Measurements from ENCODE around the gene SLC51A.

Gene SLC51A

GRCh38 chr3:196193133-196193735, 23.1 kb upstream of the SLC51A start:
- no peak for TF ChIP-seq CTCF (IDR thresholded peaks at IDR 0.05; ENCODE audit: insufficient read depth, low read depth, low read length, missing control alignments)
- DNase-seq (ENCODE audit: low read depth) = no peak

GRCh38 chr3:196193736-196194541, 22.4 kb upstream of the SLC51A start:
- no peak for DNase-seq (ENCODE audit: low read depth)
- TF ChIP-seq CTCF (IDR thresholded peaks at IDR 0.05; ENCODE audit: insufficient read depth, low read depth, low read length, missing control alignments) = no peak
- no peak overlapping the region for H3K4me3 ChIP-seq (ENCODE audit: low read depth, low read length)

More at GRCh38 chr3:196193133-196193735, 23.1 kb upstream of the SLC51A start:
- H3K4me3 ChIP-seq (ENCODE audit: low read depth, low read length) = peak overlapping the region; percentile 45

GRCh38 chr3:196194542-196194915, 21.8 kb upstream of the SLC51A start:
- TF ChIP-seq CTCF (IDR thresholded peaks at IDR 0.05; ENCODE audit: insufficient read depth, low read depth, low read length, missing control alignments) = no peak
- DNase-seq (ENCODE audit: low read depth) = no peak
- H3K4me3 ChIP-seq (ENCODE audit: low read depth, low read length) = no peak overlapping the region

GRCh38 chr3:196195664-196196265, 20.6 kb upstream of the SLC51A start:
- TF ChIP-seq CTCF (IDR thresholded peaks at IDR 0.05; ENCODE audit: insufficient read depth, low read depth, low read length, missing control alignments) = no peak
- no peak overlapping the region for H3K4me3 ChIP-seq (ENCODE audit: low read depth, low read length)
- DNase-seq (ENCODE audit: low read depth) = no peak

- no peak for DNase-seq (ENCODE audit: low read depth)
- TF ChIP-seq CTCF (IDR thresholded peaks at IDR 0.05; ENCODE audit: insufficient read depth, low read depth, low read length, missing control alignments) = no peak
- no peak overlapping the region for H3K4me3 ChIP-seq (ENCODE audit: low read depth, low read length)
These were observed 18.8 kb upstream of the SLC51A start for GRCh38 chr3:196197524-196197923.

- no peak for DNase-seq (ENCODE audit: low read depth)
- no peak for TF ChIP-seq CTCF (IDR thresholded peaks at IDR 0.05; ENCODE audit: insufficient read depth, low read depth, low read length, missing control alignments)
- H3K4me3 ChIP-seq (ENCODE audit: low read depth, low read length) = no peak overlapping the region
These were observed 18.2 kb upstream of the SLC51A start for GRCh38 chr3:196198081-196198675.
